Stomach (tissue), 9 donors: ENCODE results near the gene LOXHD1. TPM values are rescaled to one million over a fixed set of nuclear protein-coding genes. Genes with fewer than 3 reads are reported as not detected.

ENCODE experiments used
- DNase-seq, 2 donors: peaks; one replicate each; pipeline versions ENCODE4 v3.0.0 to v3.0.0-alpha.2; 2013 to 2019
- H3K27ac ChIP-seq, 5 donors: fragments of 200-600 bp in 4 of 5; sonication (generic) in 4 of 5; one replicate each; pipeline ENCODE4 v1.5.1; 2013 to 2019; ENCODE audit warnings: mild to moderate bottlenecking in 1 of 5, moderate library complexity in 1 of 5
- H3K27me3 ChIP-seq, 3 donors: fragments of 200-600 bp; sonication (generic); one replicate each; pipeline ENCODE4 v1.5.1; 2017 to 2019; ENCODE audit warnings: mixed run types in 1 of 3
- H3K36me3 ChIP-seq, 4 donors: fragments of 200-600 bp; sonication (generic); 1 replicate in 3 of 4; 2 replicates in 1 of 4; pipeline ENCODE4 v1.5.1; 2016 to 2019
- H3K4me1 ChIP-seq, 4 donors: fragments of 200-600 bp; sonication (generic); one replicate each; pipeline ENCODE4 v1.5.1; 2016 to 2019
- H3K4me3 ChIP-seq, 4 donors: fragments of 200-600 bp; sonication (generic) in 3 of 4; one replicate each; pipeline ENCODE4 v1.5.1; 2016 to 2019; ENCODE audit warnings: mild to moderate bottlenecking in 1 of 4
- H3K9me3 ChIP-seq, 4 donors: fragments of 200-600 bp; sonication (generic); one replicate each; pipeline ENCODE4 v1.5.1; 2016 to 2019
- CTCF ChIP-seq, 7 experiments: fragments of 450-650 bp in 4 of 7; fragments of 200-600 bp in 3 of 7; sonication (generic) in 3 of 7; IDR thresholded peaks; one replicate each; pipeline ENCODE4 v1.5.1; 2016 to 2019; ENCODE audit warnings: antibody characterized with exemption in 7 of 7, control low read depth in 2 of 7, mild to moderate bottlenecking in 1 of 7
- EP300 ChIP-seq: sonication (generic); formaldehyde crosslinking; IDR thresholded peaks from one replicate; pipeline ENCODE4 v1.6.1; 2017; ENCODE audit warnings: antibody characterized with exemption
- POLR2A ChIP-seq, 4 donors: fragments of 450-650 bp; IDR thresholded peaks; one replicate each; pipeline ENCODE4 v1.6.1; 2016; ENCODE audit warnings: antibody characterized with exemption in 4 of 4, control low read depth in 2 of 4, mild to moderate bottlenecking in 1 of 4, moderate library complexity in 1 of 4
- POLR2AphosphoS5 ChIP-seq, 3 donors: sonication (generic); formaldehyde crosslinking; IDR thresholded peaks; one replicate each; pipeline ENCODE4 v1.6.1; 2016; ENCODE audit warnings: antibody characterized with exemption in 3 of 3
- WGBS, 5 donors: extraction: QIAGEN DNeasy Blood & Tissue Kit in 3 of 5; methylation state at CpG; one replicate each; pipeline versions ENCODE4 v1.1.5 to v1.1.7; 2013 to 2018; 5-methylcytosine and 5-hydroxymethylcytosine counted together
- intact Hi-C: fragments of 100-400 bp; cut with DNase I; formaldehyde crosslinking; loops from one replicate; pipeline ENCODE4 v1.15.1; 2023; ENCODE audit warnings: low total_unique reads
- polyA plus RNA-seq, 3 donors: library from polyadenylated mRNA; stranded (reverse); fragments of 200-250 nt; gene quantifications; one replicate each; pipeline ENCODE4 v1.2.3, GENCODE V29; 2013
- total RNA-seq, 5 donors: library from RNA; depleted of rRNA; stranded (reverse); fragments of >200 nt; gene quantifications; one replicate each; pipeline versions ENCODE4 v1.1.0 to v1.2.3, GENCODE V29; 2014 to 2016
- donor health status: healthy with polysubstance abuse.
- donor health status: Bipolar disorder and iron deficiency.
- donor health status: healthy.

Gene LOXHD1
- total and polyA plus RNA-seq, 8 donors, result 0.03 to 1.3 (median 0.29) TPM; not detected in 4

GRCh38 chr18:46678041-46678440 lies 21.0 kb upstream of the LOXHD1 start:
- Histone ChIP-seq H3K36me3 (no peaks in the 10 kb centered on the region), H3K27me3 (peaks cover 0 to 6% (median 0%) of the 10 kb centered on the region in 3 donors), H3K27ac (no peak overlapping the region), H3K4me1 (no peaks in the 10 kb centered on the region), H3K4me3 (no peak overlapping the region), H3K9me3 (no peaks in the 10 kb centered on the region)
- intact Hi-C loops, result no loop called here
- WGBS, 5 donors, result 43 to 67% (median 51%) methylated on average over 1 to 3 of the region's 3 CpGs
- DNase-seq, result no peak
- TF ChIP-seq CTCF (IDR thresholded peaks at IDR 0.05) (no peak), EP300 (no peak), POLR2A (IDR thresholded peaks at IDR 0.05) (no peak), POLR2AphosphoS5 (IDR thresholded peaks at IDR 0.05) (no peak)

- no peaks in the 10 kb centered on the region for H3K4me1 ChIP-seq
- peaks cover 0 to 6% (median 0%) of the 10 kb centered on the region in 3 donors for H3K27me3 ChIP-seq
- DNase-seq, result no peak
- WGBS, 5 donors, result 65 to 88% (median 81%) methylated on average over 2 of the region's 2 CpGs
- no peak overlapping the region for H3K27ac ChIP-seq
- no peaks in the 10 kb centered on the region for H3K36me3 ChIP-seq
- H3K4me3 ChIP-seq, result no peak overlapping the region
- H3K9me3 ChIP-seq, result no peaks in the 10 kb centered on the region
- TF ChIP-seq POLR2A (IDR thresholded peaks at IDR 0.05) (no peak), POLR2AphosphoS5 (IDR thresholded peaks at IDR 0.05) (no peak), EP300 (no peak)
- intact Hi-C loops, result no loop called here
These were observed 20.6 kb upstream of the LOXHD1 start for GRCh38 chr18:46677611-46678010.

GRCh38 chr18:46676182-46676835 lies 19.3 kb upstream of the LOXHD1 start:
- intact Hi-C loops, result no loop called here
- Histone ChIP-seq H3K4me1 (no peaks in the 10 kb centered on the region), H3K36me3 (no peaks in the 10 kb centered on the region), H3K4me3 (no peak overlapping the region), H3K27me3 (peaks cover 0 to 6% (median 0%) of the 10 kb centered on the region in 3 donors), H3K27ac (no peak overlapping the region), H3K9me3 (no peaks in the 10 kb centered on the region)
- WGBS, 5 donors, result 60 to 70% (median 66%) methylated on average over 15 of the region's 15 CpGs
- DNase-seq, result no peak
- TF ChIP-seq EP300 (no peak), POLR2AphosphoS5 (IDR thresholded peaks at IDR 0.05) (no peak), CTCF (IDR thresholded peaks at IDR 0.05) (no peak), POLR2A (IDR thresholded peaks at IDR 0.05) (no peak)

- WGBS, 5 donors, result 64 to 88% (median 70%) methylated on average over 1 of the region's 1 CpG
- Histone ChIP-seq H3K27ac (no peak overlapping the region), H3K27me3 (no peaks in the 10 kb centered on the region), H3K36me3 (no peaks in the 10 kb centered on the region), H3K4me3 (no peak overlapping the region), H3K4me1 (no peaks in the 10 kb centered on the region), H3K9me3 (no peaks in the 10 kb centered on the region)
- TF ChIP-seq POLR2A (IDR thresholded peaks at IDR 0.05) (no peak), CTCF (IDR thresholded peaks at IDR 0.05) (no peak), EP300 (no peak), POLR2AphosphoS5 (IDR thresholded peaks at IDR 0.05) (no peak)
- no peak for DNase-seq
- intact Hi-C loops, result no loop called here
These were observed 18.1 kb upstream of the LOXHD1 start for GRCh38 chr18:46675112-46675511.
